GM19099 (cell line): Measurements from ENCODE around the gene LCOR.

Experiments used
- POLR2A ChIP-seq: IDR thresholded peaks from 3 replicates; pipeline ENCODE4 v1.6.1; 2011; ENCODE audit warnings: low read depth; ENCODE audit not compliant: insufficient read length; ENCODE audit errors: extremely low read depth

Gene LCOR

GRCh38 chr10:96986200-96986856 is 154.2 kb downstream of the LCOR start:
- TF ChIP-seq POLR2A: no peak

DNA sequence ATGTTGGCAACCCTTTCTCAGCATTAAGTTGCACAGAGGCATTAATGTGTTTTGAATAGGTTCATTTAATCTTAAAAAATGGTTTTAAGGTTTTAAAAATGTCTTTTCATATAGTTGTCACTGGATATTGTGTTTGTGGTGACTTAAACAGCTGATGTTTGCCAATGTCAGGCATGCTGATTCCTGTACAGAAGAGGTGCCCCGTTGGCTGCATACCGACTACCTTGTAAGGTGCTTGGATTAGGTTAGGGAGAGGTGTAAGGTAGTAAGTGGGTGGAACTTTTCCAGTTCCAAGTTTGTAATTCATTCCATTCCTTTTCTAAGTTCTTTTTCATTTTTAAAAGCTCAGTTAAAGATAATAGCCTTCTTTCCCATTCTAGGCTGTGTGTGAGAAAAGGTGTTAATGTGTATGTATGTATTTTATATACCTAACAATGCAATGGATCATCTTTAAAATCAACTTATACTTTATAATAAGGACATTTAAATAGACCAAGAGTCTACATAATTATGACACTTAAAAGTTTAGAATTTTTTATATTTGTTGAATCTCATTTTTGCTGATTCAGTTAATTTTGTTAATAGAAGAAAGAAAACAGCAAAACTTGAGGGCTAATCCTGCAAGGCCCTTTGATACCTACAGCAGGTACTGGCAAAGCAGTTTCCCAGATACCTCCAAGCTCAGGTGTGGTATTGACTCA is 155.2 kb downstream of the LCOR start:
- TF ChIP-seq POLR2A: no peak

DNA sequence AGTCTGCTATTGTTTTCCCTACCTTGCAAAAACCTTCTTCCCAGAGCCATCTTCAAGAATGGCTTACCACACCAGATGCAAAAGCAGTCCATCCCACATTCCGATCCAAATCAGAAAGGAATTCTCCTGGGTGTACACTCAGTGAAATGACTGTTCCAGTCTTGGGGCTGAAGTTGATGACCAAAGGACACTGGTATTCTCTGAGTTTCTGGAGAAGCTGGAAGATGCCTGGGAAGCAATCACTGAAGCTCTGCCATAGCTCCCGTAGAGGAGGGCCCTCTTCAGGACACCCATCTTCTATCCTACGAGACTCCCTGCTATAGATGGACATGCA is 155.7 kb downstream of the LCOR start:
- TF ChIP-seq POLR2A: no peak

GRCh38 chr10:96988426-96988825 is 156.3 kb downstream of the LCOR start:
- no peak for TF ChIP-seq POLR2A

DNA sequence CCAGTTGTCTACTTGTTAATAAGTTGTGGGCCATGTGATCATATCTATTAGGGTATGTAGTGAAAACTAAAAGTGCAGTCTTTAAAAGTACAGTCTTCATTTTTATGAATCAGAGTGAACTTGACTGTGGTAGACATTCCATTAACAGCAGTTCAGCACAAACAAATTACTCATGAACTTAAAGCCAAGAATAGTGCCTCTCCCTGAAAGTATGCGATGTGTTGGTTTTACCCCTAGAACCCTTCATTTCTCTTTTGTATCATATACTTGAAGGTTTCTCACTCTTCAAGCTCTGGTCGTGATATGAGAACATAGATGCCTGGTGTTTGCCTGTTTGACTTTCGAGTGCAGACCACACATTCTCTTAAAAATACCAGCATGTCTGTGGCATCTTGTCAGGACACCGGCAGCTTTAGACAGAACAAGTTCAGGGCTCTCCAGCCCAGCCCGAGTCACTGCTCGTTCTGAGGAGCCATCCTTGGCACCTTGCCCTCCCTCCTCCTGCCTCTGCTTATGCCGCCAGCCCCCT is 159.3 kb downstream of the LCOR start:
- no peak for TF ChIP-seq POLR2A

- TF ChIP-seq POLR2A: no peak
Measured at GRCh38 chr10:96992721-96993120, 160.6 kb downstream of the LCOR start.

DNA sequence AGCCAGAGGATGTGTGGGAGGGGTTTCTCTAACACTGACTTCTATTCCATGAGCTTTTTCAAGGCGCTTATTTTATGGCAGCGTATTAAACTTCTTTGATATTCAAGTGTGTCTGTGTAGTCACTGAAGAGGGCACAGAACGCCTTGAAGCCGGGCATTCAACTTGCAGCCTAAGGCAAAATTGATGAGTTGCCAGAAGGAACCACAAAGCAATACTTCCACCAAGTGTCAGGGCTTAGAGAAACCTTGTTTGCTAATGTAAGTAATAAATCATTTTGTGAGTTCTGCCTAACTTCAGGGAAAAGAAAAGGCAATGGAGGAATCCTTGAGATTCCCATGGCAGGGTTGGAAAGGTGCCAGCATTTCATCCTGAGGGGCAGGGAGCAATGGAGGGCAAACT is 163.8 kb downstream of the LCOR start:
- TF ChIP-seq POLR2A: no peak

GRCh38 chr10:96996275-96996965 is 164.3 kb downstream of the LCOR start:
- no peak for TF ChIP-seq POLR2A

DNA sequence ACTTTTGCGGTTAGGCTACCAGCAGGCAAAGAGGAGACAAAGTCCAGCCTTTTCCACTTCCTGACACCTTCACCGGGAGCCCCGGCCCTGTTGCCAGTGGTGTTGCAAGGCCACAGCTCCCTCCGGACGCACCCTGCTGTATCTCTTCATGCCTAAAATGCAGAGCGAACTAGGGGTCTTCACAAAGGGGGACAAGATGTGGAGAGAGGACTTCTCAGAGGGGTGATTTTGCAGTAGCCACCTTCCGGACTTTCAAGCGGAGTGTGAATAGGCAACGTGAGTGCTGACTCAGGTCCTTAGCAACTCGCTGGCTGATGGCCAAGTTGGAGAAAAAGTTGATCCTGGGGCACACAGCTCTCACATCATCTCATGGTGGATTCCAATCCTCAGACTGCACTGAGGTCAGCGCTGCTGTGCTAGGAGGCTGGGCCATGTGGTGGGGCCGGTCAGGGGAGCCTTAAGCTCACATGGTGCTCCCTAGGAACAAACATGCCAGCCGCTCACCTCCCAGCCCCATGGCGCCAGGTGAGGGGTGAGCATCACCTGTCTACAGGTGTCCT is 166.3 kb downstream of the LCOR start:
- TF ChIP-seq POLR2A: no peak

DNA sequence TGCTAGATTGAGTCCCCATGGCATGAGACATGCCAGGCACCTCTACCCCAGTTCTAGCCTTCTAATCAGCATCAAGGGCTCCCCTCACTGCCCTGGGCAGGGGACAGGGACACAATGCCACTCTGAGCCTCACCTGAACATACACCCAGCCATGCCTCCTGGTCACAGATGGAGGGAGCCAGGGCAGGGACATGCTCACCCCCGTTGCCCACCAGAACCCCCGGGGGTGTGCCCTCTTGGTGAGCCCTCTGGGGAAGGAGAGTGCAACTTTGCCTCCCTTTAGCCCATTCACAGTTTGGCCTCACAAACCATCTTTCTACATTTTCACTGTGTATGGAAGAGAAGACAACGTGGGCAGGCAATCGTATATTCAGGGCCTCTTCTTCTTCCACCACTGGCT is 167.2 kb downstream of the LCOR start:
- no peak for TF ChIP-seq POLR2A

DNA sequence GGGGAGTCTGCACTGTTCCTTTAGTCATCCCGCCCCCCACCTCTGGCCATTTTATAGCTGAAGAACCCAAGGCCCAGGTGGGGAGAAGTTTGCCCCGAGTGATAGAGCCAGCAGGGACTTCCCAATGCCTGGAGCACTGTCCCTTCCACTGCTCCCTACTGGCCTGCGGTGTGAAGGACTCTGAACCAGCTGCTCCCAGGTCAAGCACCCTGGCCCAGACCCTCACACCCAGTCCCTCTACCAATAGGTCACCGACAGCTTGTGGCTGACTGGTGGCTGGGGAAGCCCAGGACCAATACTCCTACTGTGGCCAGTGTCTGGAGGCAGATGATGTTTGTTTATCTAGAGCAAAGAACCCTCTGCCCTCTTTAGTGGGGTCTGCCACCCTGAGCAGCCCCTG is 167.9 kb downstream of the LCOR start:
- TF ChIP-seq POLR2A: no peak

- no peak for TF ChIP-seq POLR2A
Measured at GRCh38 chr10:97000487-97001182, 168.5 kb downstream of the LCOR start.

DNA sequence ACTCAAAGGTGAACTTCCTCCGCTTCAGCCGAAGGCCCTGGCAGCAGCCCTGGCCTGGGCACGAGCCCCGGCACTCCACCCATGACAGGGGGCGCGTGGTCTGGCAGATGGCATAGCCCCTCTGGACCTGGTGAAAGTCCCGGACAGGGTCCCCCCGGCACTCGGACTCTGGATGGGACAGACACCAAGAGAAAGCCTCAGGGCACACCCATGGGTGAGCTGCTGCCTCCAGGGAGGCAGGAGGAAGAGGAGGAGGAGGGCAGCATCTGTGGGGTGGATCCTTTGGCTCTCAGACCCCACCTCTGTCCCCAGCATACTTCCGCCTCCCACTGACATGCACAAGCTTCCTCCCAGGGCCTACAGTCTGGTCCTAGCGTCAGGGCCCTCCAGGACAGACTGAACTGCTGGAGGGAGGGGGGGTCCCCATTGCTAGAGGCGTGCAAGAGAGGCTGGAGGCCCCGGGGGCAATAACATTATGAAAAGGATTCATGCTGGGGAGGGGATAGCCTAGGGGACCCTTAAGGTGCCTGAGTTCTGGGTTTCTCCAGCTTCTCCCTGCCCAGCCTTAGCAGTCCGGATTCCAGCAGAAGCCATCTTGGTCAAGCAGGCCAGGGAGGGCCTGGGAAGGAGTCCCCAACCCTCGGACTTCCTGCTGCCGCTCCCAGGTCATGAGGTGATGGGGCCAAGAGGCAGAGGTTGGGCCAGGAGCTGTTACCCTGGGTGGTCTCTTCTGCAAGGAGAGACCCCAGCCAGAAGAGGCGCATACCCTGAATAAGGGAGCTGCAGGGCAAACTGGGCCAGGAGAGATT is 169.3 kb downstream of the LCOR start:
- TF ChIP-seq POLR2A: no peak

GRCh38 chr10:97002670-97003069 is 170.6 kb downstream of the LCOR start:
- TF ChIP-seq POLR2A: no peak

DNA sequence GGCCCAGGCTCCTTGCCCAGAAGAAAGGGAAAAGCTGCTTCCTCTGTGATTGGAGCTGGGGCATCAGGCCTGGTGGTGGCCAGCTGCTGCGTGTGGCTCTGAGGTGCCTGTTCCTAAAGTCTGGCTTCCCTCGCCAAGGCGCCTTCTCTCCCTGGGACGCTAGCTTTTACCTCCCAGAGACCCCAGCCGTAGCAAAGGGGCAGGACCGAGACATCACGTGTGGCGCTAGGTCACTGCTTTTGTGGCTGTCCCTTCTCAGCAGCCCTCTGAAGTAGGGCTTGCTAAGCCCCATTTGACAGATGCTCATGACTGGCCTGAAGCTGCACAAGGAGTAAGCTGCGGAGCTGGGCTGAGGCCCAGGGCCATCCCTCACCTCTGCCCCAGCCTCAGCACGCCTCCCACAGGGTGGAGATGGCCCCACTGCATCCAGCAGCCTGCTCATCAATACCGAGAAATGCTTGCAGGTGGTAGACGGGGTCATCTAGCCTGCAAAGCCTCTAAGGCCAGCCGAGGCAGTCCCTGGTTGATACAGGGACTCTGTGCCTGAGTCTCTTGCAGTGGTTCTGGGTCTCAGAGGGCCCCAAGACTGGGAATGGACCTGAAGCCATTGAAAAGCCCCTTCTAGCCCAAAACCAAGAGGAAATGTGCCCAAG is 171.2 kb downstream of the LCOR start:
- no peak for TF ChIP-seq POLR2A

DNA sequence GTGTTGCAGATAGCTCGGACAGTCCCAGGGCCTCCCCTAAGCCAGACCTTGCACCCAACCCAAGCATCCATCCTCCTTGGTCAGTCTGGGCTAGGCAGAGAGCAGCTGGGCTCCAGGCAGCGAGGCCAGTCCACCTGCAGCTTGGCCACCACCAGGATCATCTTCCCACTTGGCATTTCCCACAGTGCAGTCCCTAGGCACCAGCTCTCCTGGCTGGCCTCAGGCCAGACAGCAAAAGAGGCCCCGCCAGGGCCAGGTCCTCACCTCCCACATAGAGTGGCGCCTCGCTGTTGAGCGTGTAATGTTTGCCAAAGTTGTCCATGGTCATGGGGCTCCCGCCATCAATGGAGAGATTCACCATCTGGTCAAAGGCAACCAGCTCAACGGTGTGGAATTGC is 171.7 kb downstream of the LCOR start:
- TF ChIP-seq POLR2A: no peak
